ENCODE results near the gene PDLIM3.
A peak's percentile ranks its signal among the peaks of the same experiment; 100 is the strongest.

The PDLIM3 gene

DNA sequence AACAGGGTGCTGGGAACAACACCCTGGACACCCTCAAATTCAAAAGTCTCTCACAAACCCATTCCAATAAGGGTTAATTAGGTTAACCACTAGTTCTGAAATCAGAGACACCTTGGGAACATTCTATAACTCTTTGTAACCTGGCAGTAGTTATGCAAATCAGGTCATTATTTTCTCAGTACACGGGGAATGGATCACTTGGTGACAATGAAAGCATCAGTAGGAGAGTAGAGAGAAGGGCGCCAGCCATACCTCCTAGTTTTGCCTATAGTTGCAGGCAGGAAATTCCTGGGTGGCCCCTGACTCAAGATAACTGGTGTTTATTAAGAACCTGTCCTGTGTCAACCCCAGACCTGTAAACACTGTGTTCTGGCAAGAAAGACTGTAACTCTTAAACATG is 66.3 kb downstream of the PDLIM3 start:
- no peak for DNase-seq

DNA sequence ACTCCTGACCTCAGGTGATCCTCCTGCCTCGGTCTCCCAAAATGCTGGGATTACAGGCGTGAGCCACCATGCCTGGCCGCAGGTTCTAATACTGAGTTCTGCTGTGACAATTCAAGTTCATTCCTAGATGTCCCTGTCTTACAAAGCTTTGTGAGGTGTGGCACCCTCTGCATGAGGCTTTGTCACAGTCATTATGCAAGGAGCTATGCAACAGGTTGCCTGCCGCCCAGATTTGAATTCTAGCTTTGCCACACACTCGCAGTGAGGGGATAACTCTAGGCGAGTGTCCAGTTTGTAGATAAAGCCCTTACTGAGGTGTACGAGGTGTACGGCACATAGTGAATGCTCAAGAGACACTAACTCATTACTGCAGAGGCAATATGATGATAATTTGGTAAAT is 67.3 kb downstream of the PDLIM3 start:
- DNase-seq = no peak

DNA sequence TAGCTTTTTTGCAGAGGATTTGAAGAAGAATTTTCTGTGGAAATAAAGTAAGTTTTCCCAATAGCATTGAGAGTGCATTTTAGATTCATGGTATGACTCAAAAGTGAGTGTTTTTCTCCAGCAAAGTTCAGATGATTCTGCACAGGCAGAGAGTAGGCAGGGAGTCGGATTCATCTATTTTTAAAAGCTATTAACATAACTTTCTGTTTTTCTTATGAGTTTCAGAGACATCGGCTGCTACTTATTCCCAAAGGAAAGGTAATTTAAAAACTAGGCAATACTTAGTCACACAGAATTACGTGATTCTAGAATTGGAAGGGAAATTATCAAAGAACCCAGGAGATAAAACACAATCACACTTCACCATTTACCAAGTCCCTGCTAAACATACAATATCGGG is 68.2 kb downstream of the PDLIM3 start:
- DNase-seq = no peak

DNA sequence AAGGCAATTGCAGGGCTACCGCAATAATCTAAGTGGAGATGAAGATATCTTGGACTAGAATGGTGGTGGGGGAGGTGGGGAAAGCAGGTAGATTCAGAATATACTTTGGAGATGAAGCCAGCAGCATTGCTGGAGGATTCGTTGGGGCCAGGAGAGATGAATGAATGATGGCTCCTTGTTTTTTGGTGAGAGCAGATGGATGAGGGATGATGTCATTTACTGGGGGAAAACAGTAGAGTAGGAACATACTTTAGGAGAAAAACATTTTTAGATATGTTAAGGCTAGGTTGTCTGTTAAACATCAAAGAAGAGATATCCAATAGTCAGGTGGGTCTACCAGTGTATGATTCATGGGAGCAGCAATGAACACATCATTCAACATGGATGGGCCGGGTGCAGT is 69.6 kb downstream of the PDLIM3 start:
- no peak for DNase-seq

DNA sequence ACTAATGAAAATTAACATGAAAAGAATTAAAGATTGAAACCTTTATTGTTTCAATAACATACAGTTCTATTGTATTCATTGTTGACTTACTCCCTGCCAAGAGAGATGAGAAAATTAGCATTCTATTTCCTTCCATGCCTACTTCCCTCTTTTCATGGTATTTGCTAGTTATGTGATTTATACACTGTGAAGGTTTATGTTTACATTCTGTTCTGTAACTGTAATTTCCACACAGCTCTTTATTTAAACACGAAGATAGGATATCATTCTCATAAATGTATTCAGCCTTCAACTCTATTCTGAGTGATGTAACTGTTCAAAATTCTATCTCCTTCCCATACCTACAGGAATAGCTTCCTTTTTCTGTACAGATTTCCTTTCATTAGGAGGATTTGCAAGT is 70.4 kb downstream of the PDLIM3 start:
- peak; percentile 36 for DNase-seq

DNA sequence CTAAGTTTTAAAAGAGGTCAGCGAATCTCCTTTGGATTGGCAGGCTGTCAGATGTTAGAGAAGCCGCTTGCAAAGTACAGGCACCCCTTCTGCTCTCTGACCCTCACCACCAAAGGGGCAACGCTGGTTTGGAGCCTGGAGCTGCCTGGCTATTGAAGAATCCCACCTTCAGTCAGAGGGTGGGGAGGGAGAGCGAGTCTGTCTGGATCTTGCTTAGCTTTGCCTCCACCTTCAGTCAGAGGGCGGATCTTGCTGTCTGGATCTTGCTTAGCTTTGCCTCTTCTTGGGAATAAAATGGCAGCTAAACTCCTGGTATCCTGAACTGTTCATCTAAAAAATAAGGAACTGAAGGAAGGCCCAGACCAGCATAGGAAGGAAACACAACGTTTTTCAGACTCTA is 71.1 kb downstream of the PDLIM3 start:
- no peak for DNase-seq

DNA sequence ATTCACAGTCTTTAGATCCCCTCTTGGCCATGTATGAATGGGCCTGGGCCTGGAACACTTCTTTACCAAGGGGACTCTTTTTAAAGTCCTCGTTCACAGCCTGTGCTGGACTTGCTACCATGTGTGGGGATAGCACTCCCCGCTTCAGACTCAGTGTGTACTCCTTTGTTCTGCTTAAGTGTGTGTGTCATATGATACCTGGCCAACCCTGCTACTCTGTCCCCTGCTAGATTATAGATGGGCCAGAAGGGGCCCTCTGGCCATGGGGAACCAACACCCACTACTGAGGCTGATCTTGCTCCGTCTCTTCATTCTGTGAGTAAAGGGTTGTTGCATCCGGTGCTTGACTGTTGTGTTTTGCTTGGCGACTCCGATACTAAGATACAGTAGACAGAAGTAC is 71.8 kb downstream of the PDLIM3 start:
- DNase-seq = no peak

DNA sequence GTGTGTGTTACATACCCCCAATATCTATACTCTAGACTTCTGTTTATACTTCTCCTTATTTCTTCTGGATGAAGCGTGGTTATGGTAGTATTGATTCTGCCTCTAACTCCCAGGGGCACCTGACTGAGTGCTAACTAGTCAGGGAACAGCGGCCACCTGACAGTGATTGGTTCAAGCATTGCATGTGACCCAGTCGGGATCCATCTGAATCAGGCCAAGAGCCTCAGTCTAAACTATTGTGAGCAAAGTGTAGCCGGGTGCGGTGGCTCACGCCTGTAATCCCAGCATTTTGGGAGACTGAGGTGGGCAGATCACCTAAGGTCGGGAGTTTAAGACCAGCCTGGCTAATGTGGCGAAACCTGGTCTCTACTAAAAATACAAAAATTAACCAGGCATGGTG is 73.7 kb downstream of the PDLIM3 start:
- no peak for DNase-seq

DNA sequence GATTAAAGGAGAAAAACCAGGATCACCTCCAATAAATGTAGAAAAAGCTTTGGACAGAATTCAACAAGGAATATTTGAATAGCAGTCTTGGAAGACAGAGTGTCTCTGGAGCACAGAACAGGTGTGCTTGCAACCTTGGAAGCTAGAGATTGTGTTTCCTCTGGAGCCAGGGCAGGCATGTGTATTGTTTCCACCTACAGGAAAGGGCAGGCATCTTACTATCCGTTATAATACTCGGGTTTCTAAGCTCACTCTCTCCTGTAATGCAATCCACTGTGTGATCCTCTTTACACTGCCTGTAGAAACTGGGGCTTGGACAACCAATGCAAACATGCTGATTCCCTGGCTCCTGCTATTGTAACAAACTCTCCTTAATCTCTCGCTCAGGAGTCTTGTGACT is 78.2 kb downstream of the PDLIM3 start:
- DNase-seq = no peak

DNA sequence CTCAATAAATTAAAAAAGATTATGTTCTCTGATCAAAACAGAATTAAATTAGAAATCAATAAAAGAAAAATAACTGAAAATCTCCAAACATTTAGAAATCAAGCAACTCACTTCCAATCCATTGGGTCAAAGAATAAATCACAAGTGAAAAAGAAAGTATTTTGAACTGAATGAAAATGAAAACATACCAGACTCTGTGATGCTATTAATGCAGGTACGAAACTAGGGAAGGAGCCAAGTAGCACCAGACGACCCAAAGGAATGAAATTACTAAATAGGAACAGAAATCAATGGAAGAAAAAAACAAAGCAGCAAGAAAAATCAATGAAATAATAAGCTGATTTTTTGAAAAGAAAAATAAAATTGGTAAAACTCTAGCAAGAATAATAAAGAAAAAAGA is 79.2 kb downstream of the PDLIM3 start:
- DNase-seq = no peak
